ENCODE measurements around the gene ZNF587.

DNA sequence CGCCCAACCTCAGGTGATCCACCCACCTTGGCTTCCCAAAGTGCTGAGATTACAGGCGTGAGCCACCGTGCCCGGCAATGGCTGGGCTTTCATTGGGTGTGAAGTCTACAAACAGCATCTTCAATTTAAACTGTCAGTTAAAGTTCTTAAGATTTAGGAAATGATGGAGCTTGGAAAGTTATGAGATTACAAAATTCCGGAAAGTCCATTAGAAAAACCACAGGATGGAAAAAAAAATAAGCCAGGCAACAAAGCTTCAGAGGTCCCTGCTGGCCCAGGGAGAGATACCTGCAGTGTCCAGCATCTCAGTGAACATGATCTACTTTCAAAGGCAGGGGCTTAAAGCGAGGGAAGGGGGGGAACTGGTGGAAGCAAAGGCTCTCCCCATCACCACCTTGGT lies 24.1 kb upstream of the ZNF587 start:
- no peak for TF ChIP-seq POLR2AphosphoS5 (IDR thresholded peaks at IDR 0.05; ENCODE audit: borderline replicate concordance, low read depth, low read length)
- TF ChIP-seq EZH2 (IDR thresholded peaks at IDR 0.05) = no peak
- TF ChIP-seq FOXP2 (optimal IDR thresholded peaks at IDR 0.05; ENCODE audit: control extremely low read depth, extremely low read length, insufficient read depth) = no peak
